Type B pancreatic cell (in vitro differentiated cells): ENCODE results near the gene PMVK. TPM values are rescaled to one million over a fixed set of nuclear protein-coding genes. Genes with fewer than 3 reads are reported as not detected.
A peak's percentile ranks its signal among the peaks of the same experiment; 100 is the strongest.

Source experiments
- DNase-seq: peaks from one replicate; pipeline ENCODE4 v3.0.0; 2021; ENCODE audit warnings: mixed read lengths; ENCODE audit not compliant: unreplicated experiment; ENCODE audit errors: extremely low spot score
- H3K27ac Mint-ChIP-seq: 2 replicates; pipeline ENCODE4 v1.8.0; 2021; ENCODE audit warnings: mild to moderate bottlenecking, mixed read lengths
- H3K27me3 Mint-ChIP-seq: 2 replicates; pipeline ENCODE4 v1.8.0; 2021; ENCODE audit warnings: mixed read lengths
- H3K36me3 Mint-ChIP-seq: 2 replicates; pipeline ENCODE4 v1.8.0; 2021; ENCODE audit warnings: mixed read lengths
- H3K4me1 Mint-ChIP-seq: one replicate; pipeline ENCODE4 v1.8.0; 2021; ENCODE audit warnings: mixed read lengths; ENCODE audit not compliant: unreplicated experiment
- H3K4me3 Mint-ChIP-seq: 2 replicates; pipeline ENCODE4 v1.8.0; 2021; ENCODE audit warnings: mild to moderate bottlenecking, mixed read lengths
- H3K9me3 Mint-ChIP-seq: 2 replicates; pipeline ENCODE4 v1.8.0; 2021; ENCODE audit warnings: mixed read lengths
- total RNA-seq: library from RNA; stranded (reverse); gene quantifications from 2 replicates; pipeline ENCODE4 v1.2.1, GENCODE V29; 2021; ENCODE audit warnings: low replicate concordance
- TF ChIP-seq, protein P1 (sequence below): fragments of 200-600 bp; sonication (generic); conservative IDR thresholded peaks from 2 replicates; pipeline ENCODE4 v1.5.0; 2021; ENCODE audit warnings: antibody characterized with exemption, mild to moderate bottlenecking

Gene PMVK
- total RNA-seq, 1 donor from 2014 or later: 30.3 TPM

GRCh38 chr1:154886281-154887015 is 50.1 kb downstream of the PMVK start:
- no peak for DNase-seq
- H3K27me3 Mint-ChIP-seq: peaks cover 19% of the 10 kb centered on the region
- TF ChIP-seq, protein P1, sequence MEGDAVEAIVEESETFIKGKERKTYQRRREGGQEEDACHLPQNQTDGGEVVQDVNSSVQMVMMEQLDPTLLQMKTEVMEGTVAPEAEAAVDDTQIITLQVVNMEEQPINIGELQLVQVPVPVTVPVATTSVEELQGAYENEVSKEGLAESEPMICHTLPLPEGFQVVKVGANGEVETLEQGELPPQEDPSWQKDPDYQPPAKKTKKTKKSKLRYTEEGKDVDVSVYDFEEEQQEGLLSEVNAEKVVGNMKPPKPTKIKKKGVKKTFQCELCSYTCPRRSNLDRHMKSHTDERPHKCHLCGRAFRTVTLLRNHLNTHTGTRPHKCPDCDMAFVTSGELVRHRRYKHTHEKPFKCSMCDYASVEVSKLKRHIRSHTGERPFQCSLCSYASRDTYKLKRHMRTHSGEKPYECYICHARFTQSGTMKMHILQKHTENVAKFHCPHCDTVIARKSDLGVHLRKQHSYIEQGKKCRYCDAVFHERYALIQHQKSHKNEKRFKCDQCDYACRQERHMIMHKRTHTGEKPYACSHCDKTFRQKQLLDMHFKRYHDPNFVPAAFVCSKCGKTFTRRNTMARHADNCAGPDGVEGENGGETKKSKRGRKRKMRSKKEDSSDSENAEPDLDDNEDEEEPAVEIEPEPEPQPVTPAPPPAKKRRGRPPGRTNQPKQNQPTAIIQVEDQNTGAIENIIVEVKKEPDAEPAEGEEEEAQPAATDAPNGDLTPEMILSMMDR: no peak
- no peaks in the 10 kb centered on the region for H3K36me3 Mint-ChIP-seq
- peaks cover 23% of the 10 kb centered on the region for H3K4me1 Mint-ChIP-seq
- H3K27ac Mint-ChIP-seq: no peak overlapping the region
- no peaks in the 10 kb centered on the region for H3K9me3 Mint-ChIP-seq
- H3K4me3 Mint-ChIP-seq: no peak overlapping the region

GRCh38 chr1:154884869-154885701 is 51.4 kb downstream of the PMVK start:
- peaks cover 23% of the 10 kb centered on the region for H3K4me1 Mint-ChIP-seq

DNA sequence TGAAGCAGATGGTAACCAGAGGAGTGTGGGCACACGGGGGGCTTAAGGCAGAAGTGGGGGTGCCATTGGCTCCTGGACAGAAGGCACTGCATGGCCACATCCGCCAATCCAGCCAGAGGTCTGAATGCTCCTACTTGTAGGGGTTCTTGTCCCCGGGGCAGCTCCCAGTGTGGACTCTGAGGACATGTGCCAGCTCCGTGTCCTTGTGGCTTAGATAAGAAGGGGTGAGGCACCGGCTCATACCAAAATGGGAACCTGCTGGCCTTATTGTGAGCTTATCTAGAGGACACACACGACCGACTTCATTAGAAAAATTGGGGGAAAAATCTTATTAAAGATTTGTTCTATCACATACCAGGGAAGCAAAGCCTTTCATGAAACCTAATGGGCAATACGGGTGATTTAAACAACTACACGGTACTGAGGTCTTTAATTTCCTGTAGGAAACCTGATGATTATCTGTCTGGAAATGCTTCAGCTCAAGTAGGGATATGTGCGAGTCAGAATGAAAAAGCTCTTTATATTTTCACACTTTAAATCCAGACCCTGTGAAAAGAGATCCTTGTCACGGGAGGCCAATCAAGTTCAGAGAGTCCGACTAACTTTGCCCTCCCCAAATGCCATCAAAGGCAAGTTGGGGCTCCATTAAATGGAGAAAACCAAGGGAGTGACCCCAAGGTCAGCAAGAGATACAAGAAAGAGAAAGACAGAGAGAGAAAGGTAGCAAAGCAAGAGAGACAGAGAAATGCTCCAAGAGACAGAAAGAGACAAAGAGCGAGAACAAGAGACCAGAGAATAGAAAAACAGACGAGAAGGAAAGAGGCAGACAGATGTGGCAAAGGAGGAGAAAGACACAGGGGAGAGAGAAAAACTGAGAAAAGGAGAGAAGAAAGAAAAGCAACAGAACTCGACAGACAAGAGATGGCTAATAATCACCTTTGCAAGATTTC is 52.3 kb downstream of the PMVK start:
- no peaks in the 10 kb centered on the region for H3K9me3 Mint-ChIP-seq
- H3K4me1 Mint-ChIP-seq: peaks cover 23% of the 10 kb centered on the region
- no peaks in the 10 kb centered on the region for H3K36me3 Mint-ChIP-seq
- H3K4me3 Mint-ChIP-seq: peak overlapping the region; percentile 40
- no peak for DNase-seq
- H3K27me3 Mint-ChIP-seq: peaks cover 25% of the 10 kb centered on the region
- TF ChIP-seq, protein P1: no peak
- peak overlapping the region; percentile 8 for H3K27ac Mint-ChIP-seq

More at GRCh38 chr1:154884869-154885701, 51.4 kb downstream of the PMVK start:
- no peak for DNase-seq
- Mint-ChIP-seq H3K27me3 (peaks cover 23% of the 10 kb centered on the region), H3K27ac (peak overlapping the region; percentile 8), H3K4me3 (peak overlapping the region; percentile 40), H3K9me3 (no peaks in the 10 kb centered on the region), H3K36me3 (no peaks in the 10 kb centered on the region)
- TF ChIP-seq, protein P1: no peak

- H3K9me3 Mint-ChIP-seq: no peaks in the 10 kb centered on the region
- no peak overlapping the region for H3K27ac Mint-ChIP-seq
- peaks cover 23% of the 10 kb centered on the region for H3K4me1 Mint-ChIP-seq
- H3K4me3 Mint-ChIP-seq: no peak overlapping the region
- TF ChIP-seq, protein P1: no peak
- no peaks in the 10 kb centered on the region for H3K36me3 Mint-ChIP-seq
- DNase-seq: no peak
- peaks cover 15% of the 10 kb centered on the region for H3K27me3 Mint-ChIP-seq
Measured at GRCh38 chr1:154881820-154882535, 54.5 kb downstream of the PMVK start.
